H1 (cell line): Measurements from ENCODE around the gene WNT3A. TPM values are rescaled to one million over a fixed set of nuclear protein-coding genes. Genes with fewer than 3 reads are reported as not detected.

ENCODE experiments used
- ATF2 ChIP-seq: IDR thresholded peaks from 2 replicates; pipeline ENCODE4 v1.6.1; 2012; ENCODE audit warnings: low read length, inconsistent platforms
- BCL11A ChIP-seq, 2 experiments: IDR thresholded peaks; one replicate each; pipeline ENCODE4 v1.6.1; 2011; ENCODE audit warnings: low read depth in 2 of 2, low read length in 2 of 2, mild to moderate bottlenecking in 2 of 2
- E2F6 ChIP-seq: IDR thresholded peaks from 2 replicates; pipeline ENCODE4 v1.6.1; 2012; ENCODE audit warnings: inconsistent platforms
- PHF8 ChIP-seq: fragments of 200-600 bp; sonication (generic); conservative IDR thresholded peaks from 2 replicates; pipeline ENCODE4 v1.7.1; 2012; ENCODE audit warnings: low read depth, mild to moderate bottlenecking, inconsistent platforms, low read length, moderate library complexity
- RAD21 ChIP-seq, 2 experiments: IDR thresholded peaks in 1 of 2; conservative IDR thresholded peaks in 1 of 2; 2 replicates each; pipeline ENCODE4 v1.6.1; 2011; ENCODE audit warnings: low read depth in 2 of 2, low read length in 2 of 2, improper control_type of control experiment in 1 of 2, inconsistent platforms in 1 of 2, mild to moderate bottlenecking in 1 of 2, moderate library complexity in 1 of 2
- SP4 ChIP-seq: IDR thresholded peaks from 2 replicates; pipeline ENCODE4 v1.6.1; 2012; ENCODE audit warnings: low read length, inconsistent platforms
- YY1 ChIP-seq: IDR thresholded peaks from 2 replicates; pipeline ENCODE4 v1.6.1; 2011; ENCODE audit warnings: low read depth, mild to moderate bottlenecking, low read length
- polyA plus RNA-seq, 7 experiments: library from polyadenylated mRNA; depleted of rRNA in 3 of 7; stranded (reverse) in 5 of 7; unstranded in 2 of 7; fragments of >200 nt in 5 of 7; fragments of 200-250 nt in 2 of 7; gene quantifications; 1 replicate in 5 of 7; 2 replicates in 1 of 7; 4 replicates in 1 of 7; pipeline versions ENCODE4 v1.2.1 to v1.2.3, GENCODE V29; 2011 to 2013; ENCODE audit warnings: missing spikeins in 2 of 7, mixed read lengths in 2 of 7
- total RNA-seq: library from RNA; stranded (reverse); fragmentation: NEBNext Ultra II Directional; extraction: Animal tissue kit (Norgen Biotek cat#: 25700); gene quantifications from 2 replicates; pipeline ENCODE4 v1.2.1, GENCODE V29; 2021

The WNT3A gene
- total and polyA plus RNA-seq, 2 of the 8 experiments (the other 6 are each of a cell fraction or from before 2014, with no cell fraction given): 0.08 to 0.19 TPM

GRCh38 chr1:228066891-228067654 is 60.3 kb downstream of the WNT3A start (continued):
- TF ChIP-seq ATF2 (no peak), YY1 (no peak), PHF8 (no peak), RAD21 (IDR thresholded peaks at IDR 0.05 in 1 of 2, conservative IDR thresholded peaks at IDR 0.05 in 1 of 2; ENCODE audit: low read depth in 2 of 2, low read length in 2 of 2) (no peak), E2F6 (no peak), SP4 (no peak), BCL11A (IDR thresholded peaks at IDR 0.05; ENCODE audit: low read depth in 2 of 2, low read length in 2 of 2) (no peak)
